IMR-90 (cell line): ENCODE data around the gene PTK6. TPM values are rescaled to one million over a fixed set of nuclear protein-coding genes. Genes with fewer than 3 reads are reported as not detected.

Experiments
- ATAC-seq: fragments of 200-7000 bp; cut with Tn5 transposase; 2 replicates; pipeline ENCODE4 v1.9.1; 2020; ENCODE audit warnings: low read depth, mild to moderate bottlenecking, moderate library complexity
- BruUV-seq: library from RNA; stranded (reverse); fragments of 400-500 nt; replicated peaks from 2 replicates; lab custom pipeline; 2021; lab: Mats Ljungman, UMichigan
- CTCF ChIA-PET: fragments of 300-600 bp; formaldehyde crosslinking; extraction: SDS; loops from one replicate; lab custom pipeline; 2021; ENCODE audit warnings: antibody characterized with exemption; lab: Yijun Ruan, JAX
- POLR2A ChIA-PET: fragments of 300-600 bp; sonication (Branson Sonifier 250); formaldehyde crosslinking; loops from one replicate; lab custom pipeline; 2022; ENCODE audit warnings: antibody characterized with exemption; ENCODE audit not compliant: unreplicated experiment; lab: Charles Lee
- DNase-seq: peaks from one replicate; pipeline ENCODE4 v3.0.0; 2013
- H2AFZ ChIP-seq: replicated peaks from 2 replicates; pipeline ENCODE3; 2013; ENCODE audit warnings: low read length, mild to moderate bottlenecking; ENCODE audit not compliant: poor library complexity
- H2AK5ac ChIP-seq: 2 replicates; pipeline ENCODE4 v1.6.1; 2013; ENCODE audit warnings: low read depth, low read length, inconsistent platforms
- H2AK9ac ChIP-seq: replicated peaks from 2 replicates; pipeline ENCODE3; 2013; ENCODE audit warnings: mild to moderate bottlenecking, low read depth, low read length, moderate library complexity; ENCODE audit not compliant: poor library complexity
- H2BK120ac ChIP-seq: 2 replicates; pipeline ENCODE4 v1.6.1; 2013; ENCODE audit warnings: low read depth, low read length, inconsistent platforms
- H2BK15ac ChIP-seq: 3 replicates; pipeline ENCODE4 v1.6.1; 2013; ENCODE audit warnings: low read depth, low read length, inconsistent platforms
- H2BK20ac ChIP-seq: 2 replicates; pipeline ENCODE4 v1.6.1; 2013; ENCODE audit warnings: low read depth, mild to moderate bottlenecking, inconsistent platforms, low read length, moderate library complexity
- H2BK5ac ChIP-seq: 2 replicates; pipeline ENCODE4 v1.6.1; 2013; ENCODE audit warnings: mild to moderate bottlenecking, low read depth, low read length, inconsistent platforms; ENCODE audit not compliant: poor library complexity, severe bottlenecking
- H3K14ac ChIP-seq: replicated peaks from 2 replicates; pipeline ENCODE4 v1.6.1; 2013; ENCODE audit warnings: low read depth, low read length, inconsistent platforms
- H3K18ac ChIP-seq: 2 replicates; pipeline ENCODE4 v1.6.1; 2013; ENCODE audit warnings: low read depth, low read length, control low read depth
- H3K23ac ChIP-seq: 2 replicates; pipeline ENCODE4 v1.6.1; 2013; ENCODE audit warnings: low read depth, low read length, inconsistent platforms
- H3K27ac ChIP-seq: 2 replicates; pipeline ENCODE4 v1.5.1; 2013; ENCODE audit warnings: mild to moderate bottlenecking, control low read depth, low read length; ENCODE audit not compliant: insufficient read depth
- H3K27me3 ChIP-seq: 2 replicates; pipeline ENCODE4 v1.6.1; 2013; ENCODE audit warnings: low read length; ENCODE audit not compliant: control insufficient read depth, insufficient read depth
- H3K36me3 ChIP-seq: 2 replicates; pipeline ENCODE4 v1.6.1; 2013; ENCODE audit warnings: low read length, mixed read lengths; ENCODE audit not compliant: control insufficient read depth, insufficient read depth
- H3K4ac ChIP-seq: 2 replicates; pipeline ENCODE4 v1.6.1; 2013; ENCODE audit warnings: low read depth, low read length, inconsistent platforms
- H3K4me1 ChIP-seq: 2 replicates; pipeline ENCODE4 v1.6.1; 2013; ENCODE audit warnings: low read length, mixed read lengths; ENCODE audit not compliant: control insufficient read depth, insufficient read depth
- H3K4me2 ChIP-seq: 2 replicates; pipeline ENCODE4 v1.6.1; 2013; ENCODE audit warnings: low read depth, mild to moderate bottlenecking, control low read depth, low read length, moderate library complexity
- H3K4me3 ChIP-seq: 2 replicates; pipeline ENCODE4 v1.5.1; 2013; ENCODE audit warnings: low read depth, mild to moderate bottlenecking, control low read depth, low read length, moderate library complexity; ENCODE audit not compliant: insufficient read depth
- H3K56ac ChIP-seq: 2 replicates; pipeline ENCODE4 v1.6.1; 2013; ENCODE audit warnings: low read length, inconsistent platforms; ENCODE audit not compliant: insufficient read depth; ENCODE audit errors: extremely low read depth
- H3K79me1 ChIP-seq, 2 experiments: 2 replicates each; pipeline ENCODE4 v1.6.1; 2013; ENCODE audit warnings: low read length in 2 of 2, inconsistent platforms in 1 of 2, low read depth in 1 of 2
- H3K9ac ChIP-seq: 2 replicates; pipeline ENCODE4 v1.6.1; 2013; ENCODE audit warnings: low read depth, low read length, control low read depth
- H3K9me1 ChIP-seq: 2 replicates; pipeline ENCODE4 v1.6.1; 2013; ENCODE audit warnings: low read length, inconsistent platforms; ENCODE audit not compliant: insufficient read depth
- H3K9me3 ChIP-seq: 2 replicates; pipeline ENCODE4 v1.6.1; 2013; ENCODE audit warnings: low read length; ENCODE audit not compliant: control insufficient read depth, insufficient read depth
- H4K20me1 ChIP-seq: 2 replicates; pipeline ENCODE4 v1.6.1; 2013; ENCODE audit warnings: low read length, inconsistent platforms; ENCODE audit not compliant: insufficient read depth
- H4K5ac ChIP-seq: 2 replicates; pipeline ENCODE4 v1.6.1; 2013; ENCODE audit warnings: mild to moderate bottlenecking, low read depth, low read length, control low read depth
- H4K8ac ChIP-seq, 2 experiments: 2 replicates each; pipeline ENCODE4 v1.6.1; 2013; ENCODE audit warnings: low read depth in 2 of 2, low read length in 2 of 2, control low read depth in 1 of 2, inconsistent platforms in 1 of 2
- H4K91ac ChIP-seq: 2 replicates; pipeline ENCODE4 v1.6.1; 2013; ENCODE audit warnings: low read depth, low read length, inconsistent platforms; ENCODE audit not compliant: insufficient read depth
- BHLHE40 ChIP-seq: fragments of 150-350 bp; IDR thresholded peaks from 2 replicates; pipeline ENCODE4 v1.6.1; 2016; ENCODE audit warnings: mild to moderate bottlenecking, low read depth, low read length
- CEBPB ChIP-seq: IDR thresholded peaks from 2 replicates; pipeline ENCODE4 v1.6.1; 2012; ENCODE audit warnings: low read depth, low read length, improper control_type of control experiment
- CHD1 ChIP-seq: IDR thresholded peaks from 2 replicates; pipeline ENCODE4 v1.6.1; 2012; ENCODE audit warnings: low read depth, low read length, improper control_type of control experiment
- FOS ChIP-seq: fragments of 150-350 bp; IDR thresholded peaks from 2 replicates; pipeline ENCODE4 v1.6.1; 2016; ENCODE audit warnings: low read depth, low read length
- MAFK ChIP-seq: IDR thresholded peaks from 2 replicates; pipeline ENCODE4 v1.6.1; 2012; ENCODE audit warnings: low read depth, low read length, improper control_type of control experiment
- MAZ ChIP-seq: IDR thresholded peaks from 2 replicates; pipeline ENCODE4 v1.6.1; 2012; ENCODE audit warnings: low read depth, mild to moderate bottlenecking, low read length, improper control_type of control experiment, moderate library complexity, borderline replicate concordance
- MXI1 ChIP-seq: IDR thresholded peaks from 2 replicates; pipeline ENCODE4 v1.6.1; 2012; ENCODE audit warnings: low read depth, mild to moderate bottlenecking, low read length, moderate library complexity, borderline replicate concordance
- NFE2L2 ChIP-seq: fragments of 150-350 bp; IDR thresholded peaks from 2 replicates; pipeline ENCODE4 v1.6.1; 2016; ENCODE audit warnings: low read depth, mild to moderate bottlenecking, low read length
- POLR2A ChIP-seq: IDR thresholded peaks from 2 replicates; pipeline ENCODE4 v1.6.1; 2012; ENCODE audit warnings: mild to moderate bottlenecking, low read depth, low read length
- RAD21 ChIP-seq: IDR thresholded peaks from 2 replicates; pipeline ENCODE4 v1.6.1; 2012; ENCODE audit warnings: low read length, improper control_type of control experiment
- RCOR1 ChIP-seq: IDR thresholded peaks from 2 replicates; pipeline ENCODE4 v1.6.1; 2012; ENCODE audit warnings: mild to moderate bottlenecking, low read length, improper control_type of control experiment; ENCODE audit not compliant: insufficient replicate concordance
- RFX5 ChIP-seq: IDR thresholded peaks from 2 replicates; pipeline ENCODE4 v1.8.0; 2012; ENCODE audit warnings: low read depth, mild to moderate bottlenecking, low read length, moderate library complexity
- SMC3 ChIP-seq: fragments of 150-350 bp; IDR thresholded peaks from 2 replicates; pipeline ENCODE4 v1.6.1; 2016; ENCODE audit warnings: low read depth, mild to moderate bottlenecking, antibody characterized with exemption, low read length, moderate library complexity
- USF2 ChIP-seq: fragments of 150-350 bp; IDR thresholded peaks from 2 replicates; pipeline ENCODE4 v1.6.1; 2017; ENCODE audit warnings: mild to moderate bottlenecking, antibody characterized with exemption, low read length, low read depth
- WGBS, 2 experiments: methylation state at CpG; one replicate each; pipeline versions ENCODE4 v1.1.5 to v1.1.7; 2013; ENCODE audit warnings: missing lambda C conversion rate in 2 of 2; ENCODE audit not compliant: insufficient read length in 1 of 2; ENCODE audit errors: extremely low coverage in 2 of 2; 5-methylcytosine and 5-hydroxymethylcytosine counted together
- dilution Hi-C: fragments of 300-500 bp; cut with HindIII; formaldehyde crosslinking; loops from one replicate; pipeline ENCODE4 v1.14.3; 2018; ENCODE audit warnings: low sequenced_read_pairs; ENCODE audit not compliant: unreplicated experiment
- in situ Hi-C: fragments of 300-500 bp; cut with MboI; formaldehyde crosslinking; loops from 3 replicates; pipeline ENCODE4 v1.14.3; 2019; ENCODE audit warnings: low sequenced_read_pairs, inconsistent platforms, mixed read lengths
- intact Hi-C: fragments of 100-400 bp; cut with micrococcal nuclease; formaldehyde crosslinking; loops from 2 replicates; pipeline ENCODE4 v1.10.0; 2022
- polyA plus RNA-seq, 3 experiments: library from polyadenylated mRNA; depleted of rRNA; stranded (reverse); fragments of >200 nt; gene quantifications; 2 replicates each; pipeline ENCODE4 v1.2.3, GENCODE V29; 2012; ENCODE audit warnings: low replicate concordance in 1 of 3
- total RNA-seq: library from RNA; depleted of rRNA; stranded (reverse); fragments of >200 nt; gene quantifications from 2 replicates; pipeline ENCODE4 v1.2.3, GENCODE V29; 2012
- TF ChIP-seq, protein P1 (sequence below): conservative IDR thresholded peaks from 2 replicates; pipeline ENCODE4 v1.5.1; 2012; ENCODE audit warnings: mild to moderate bottlenecking, low read depth, low read length, improper control_type of control experiment
- TF ChIP-seq, protein P2 (sequence below): fragments of 150-350 bp; IDR thresholded peaks from 2 replicates; pipeline ENCODE4 v1.6.1; 2016; ENCODE audit warnings: low read depth, mild to moderate bottlenecking, low read length, moderate library complexity, borderline replicate concordance

PTK6 gene
- total and polyA plus RNA-seq, 2 of the 4 experiments (the other 2 are of a cell fraction) = not detected

GRCh38 chr20:63495167-63495720, 41.9 kb downstream of the PTK6 start:
- peaks cover 4% of the 10 kb centered on the region for H4K20me1 ChIP-seq
- no peak overlapping the region for H3K27ac ChIP-seq
- no peak overlapping the region for H3K23ac ChIP-seq
- DNase-seq (no peak), ATAC-seq (no peak)
- no peak overlapping the region for H2BK120ac ChIP-seq
- H3K4me2 ChIP-seq = no peak overlapping the region
- dilution Hi-C loops = no loop called here
- in situ Hi-C loops = no loop called here
- no peak overlapping the region for H3K56ac ChIP-seq
- POLR2A ChIA-PET = no interaction called here
- H3K9me3 ChIP-seq = no peaks in the 10 kb centered on the region
- no TSS peak for BruUV-seq
- WGBS, 2 experiments = no CpG with 5 or more reads among the region's 8 CpGs
- no peak overlapping the region for H3K4ac ChIP-seq
- no peak overlapping the region for H2AK5ac ChIP-seq
- no peak overlapping the region for H3K4me3 ChIP-seq
- H2AK9ac ChIP-seq = peak overlapping the region; percentile 23
- H3K9me1 ChIP-seq = no peaks in the 10 kb centered on the region
- H2AFZ ChIP-seq = no peak overlapping the region
- no peak overlapping the region for H2BK15ac ChIP-seq
- no peaks in the 10 kb centered on the region for H3K79me1 ChIP-seq
- H3K9ac ChIP-seq = no peak overlapping the region
- H2BK5ac ChIP-seq = no peak overlapping the region
- no peak overlapping the region for H3K18ac ChIP-seq
- no peak for TF ChIP-seq RFX5
- TF ChIP-seq BHLHE40 = no peak
- TF ChIP-seq RAD21 = no peak
- no peak for TF ChIP-seq SMC3
- no peak for TF ChIP-seq USF2
- no peak for TF ChIP-seq NFE2L2
- TF ChIP-seq MAFK = no peak
- TF ChIP-seq CHD1 = no peak
- TF ChIP-seq MAZ = no peak
- TF ChIP-seq, protein P1, sequence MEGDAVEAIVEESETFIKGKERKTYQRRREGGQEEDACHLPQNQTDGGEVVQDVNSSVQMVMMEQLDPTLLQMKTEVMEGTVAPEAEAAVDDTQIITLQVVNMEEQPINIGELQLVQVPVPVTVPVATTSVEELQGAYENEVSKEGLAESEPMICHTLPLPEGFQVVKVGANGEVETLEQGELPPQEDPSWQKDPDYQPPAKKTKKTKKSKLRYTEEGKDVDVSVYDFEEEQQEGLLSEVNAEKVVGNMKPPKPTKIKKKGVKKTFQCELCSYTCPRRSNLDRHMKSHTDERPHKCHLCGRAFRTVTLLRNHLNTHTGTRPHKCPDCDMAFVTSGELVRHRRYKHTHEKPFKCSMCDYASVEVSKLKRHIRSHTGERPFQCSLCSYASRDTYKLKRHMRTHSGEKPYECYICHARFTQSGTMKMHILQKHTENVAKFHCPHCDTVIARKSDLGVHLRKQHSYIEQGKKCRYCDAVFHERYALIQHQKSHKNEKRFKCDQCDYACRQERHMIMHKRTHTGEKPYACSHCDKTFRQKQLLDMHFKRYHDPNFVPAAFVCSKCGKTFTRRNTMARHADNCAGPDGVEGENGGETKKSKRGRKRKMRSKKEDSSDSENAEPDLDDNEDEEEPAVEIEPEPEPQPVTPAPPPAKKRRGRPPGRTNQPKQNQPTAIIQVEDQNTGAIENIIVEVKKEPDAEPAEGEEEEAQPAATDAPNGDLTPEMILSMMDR = no peak
- TF ChIP-seq, protein P2, sequence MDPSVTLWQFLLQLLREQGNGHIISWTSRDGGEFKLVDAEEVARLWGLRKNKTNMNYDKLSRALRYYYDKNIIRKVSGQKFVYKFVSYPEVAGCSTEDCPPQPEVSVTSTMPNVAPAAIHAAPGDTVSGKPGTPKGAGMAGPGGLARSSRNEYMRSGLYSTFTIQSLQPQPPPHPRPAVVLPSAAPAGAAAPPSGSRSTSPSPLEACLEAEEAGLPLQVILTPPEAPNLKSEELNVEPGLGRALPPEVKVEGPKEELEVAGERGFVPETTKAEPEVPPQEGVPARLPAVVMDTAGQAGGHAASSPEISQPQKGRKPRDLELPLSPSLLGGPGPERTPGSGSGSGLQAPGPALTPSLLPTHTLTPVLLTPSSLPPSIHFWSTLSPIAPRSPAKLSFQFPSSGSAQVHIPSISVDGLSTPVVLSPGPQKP = no peak
- TF ChIP-seq MXI1 = no peak
- no peak for TF ChIP-seq POLR2A
- TF ChIP-seq FOS = no peak
- TF ChIP-seq CEBPB = no peak
- no peak for TF ChIP-seq RCOR1
- no peak overlapping the region for H4K5ac ChIP-seq
- no peak overlapping the region for H4K8ac ChIP-seq
- no peaks in the 10 kb centered on the region for H3K36me3 ChIP-seq
- no peak overlapping the region for H3K14ac ChIP-seq
- CTCF ChIA-PET = interaction anchor here (0.5 to 1.2 kb wide), 2 partner anchors 26 to 155 kb away, joined by 4 to 8 read pairs; partner anchors contain the start of gene PPDPF
- 0 out of 2 replicates have a peak, but pooled peaks cover 3% of the 10 kb centered on the region for H3K4me1 ChIP-seq
- intact Hi-C loops = no loop called here
- no peak overlapping the region for H2BK20ac ChIP-seq
- no peak overlapping the region for H4K91ac ChIP-seq
- H3K27me3 ChIP-seq = peaks cover 12% of the 10 kb centered on the region
